SW480 (cell line): Measurements from ENCODE around the gene LAPTM4A.
A peak's percentile ranks its signal among the peaks of the same experiment; 100 is the strongest.

Source experiments
- DNase-seq: peaks from one replicate; pipeline ENCODE4 v3.0.0-alpha.2; 2016; ENCODE audit warnings: low spot score

The LAPTM4A gene

GRCh38 chr2:20019747-20020146, 31.7 kb downstream of the LAPTM4A start:
- no peak for DNase-seq

- DNase-seq = no peak
Observed at GRCh38 chr2:20018601-20019152, 32.8 kb downstream of the LAPTM4A start.

GRCh38 chr2:20016346-20016745, 35.1 kb downstream of the LAPTM4A start:
- peak; percentile 16 for DNase-seq

GRCh38 chr2:20015482-20016083, 35.8 kb downstream of the LAPTM4A start:
- DNase-seq = peak; percentile 70

GRCh38 chr2:20013126-20013849, 38.1 kb downstream of the LAPTM4A start:
- no peak for DNase-seq

- DNase-seq = peak; percentile 38
Observed at GRCh38 chr2:20012282-20013125, 38.9 kb downstream of the LAPTM4A start, which contains the start of gene MATN3. MATN3 (minus strand) TSS chr2:20012668; CDS start chr2:20012631, 37 bp downstream.

- no peak for DNase-seq
Observed at GRCh38 chr2:20012032-20012281, 39.5 kb downstream of the LAPTM4A start.

- no peak for DNase-seq
Observed at GRCh38 chr2:20011276-20012031, 40.0 kb downstream of the LAPTM4A start.

- no peak for DNase-seq
Observed at GRCh38 chr2:20008703-20009102, 42.7 kb downstream of the LAPTM4A start.

GRCh38 chr2:20005891-20006470, 45.4 kb downstream of the LAPTM4A start:
- DNase-seq = no peak

GRCh38 chr2:20005067-20005627, 46.3 kb downstream of the LAPTM4A start:
- DNase-seq = no peak

- no peak for DNase-seq
Observed at GRCh38 chr2:20001361-20001863, 50.0 kb downstream of the LAPTM4A start.

GRCh38 chr2:19993731-19994130, 57.7 kb downstream of the LAPTM4A start:
- DNase-seq = no peak

GRCh38 chr2:19991895-19992294, 59.5 kb downstream of the LAPTM4A start:
- DNase-seq = no peak

GRCh38 chr2:19990416-19990728, 61.1 kb downstream of the LAPTM4A start:
- DNase-seq = no peak

- DNase-seq = peak; percentile 94
Observed at GRCh38 chr2:19989667-19990415, 61.6 kb downstream of the LAPTM4A start, which contains the start of gene WDR35. WDR35 (minus strand) TSS chr2:19990105; CDS start chr2:19990015, 90 bp downstream.

GRCh38 chr2:19989342-19989666, 62.1 kb downstream of the LAPTM4A start:
- no peak for DNase-seq

GRCh38 chr2:19988600-19988999, 62.8 kb downstream of the LAPTM4A start:
- DNase-seq = no peak

GRCh38 chr2:19987936-19988335, 63.5 kb downstream of the LAPTM4A start:
- DNase-seq = no peak
